K562 (cell line): ENCODE data around the gene PPP1R13L. TPM values are rescaled to one million over a fixed set of nuclear protein-coding genes. Genes with fewer than 3 reads are reported as not detected.

Experiments used
- BRCA1 ChIP-seq, 2 experiments: fragments of 450-650 bp in 1 of 2; sonication (generic) in 1 of 2; formaldehyde crosslinking in 1 of 2; IDR thresholded peaks; 2 replicates each; pipeline versions ENCODE4 v1.5.0 to v1.6.1; 2017 to 2020; ENCODE audit warnings: mild to moderate bottlenecking in 1 of 2, missing genetic modification reagents in 1 of 2
- DPF2 ChIP-seq: fragments of 450-650 bp; IDR thresholded peaks from 2 replicates; pipeline ENCODE4 v1.6.1; 2016
- FOXK2 ChIP-seq, 2 experiments: fragments of 450-650 bp; IDR thresholded peaks in 1 of 2; conservative IDR thresholded peaks in 1 of 2; 2 replicates each; pipeline ENCODE4 v1.6.1; 2016; ENCODE audit warnings: low read depth in 2 of 2, mild to moderate bottlenecking in 1 of 2
- KDM1A ChIP-seq, 2 experiments: fragments of 450-650 bp; IDR thresholded peaks; 2 replicates each; pipeline ENCODE4 v1.6.1; 2016; ENCODE audit warnings: mild to moderate bottlenecking in 2 of 2
- LARP7 ChIP-seq: fragments of 450-650 bp; IDR thresholded peaks from 2 replicates; pipeline ENCODE4 v1.6.1; 2016
- MAZ ChIP-seq, 2 experiments: fragments of 450-650 bp in 1 of 2; sonication (generic) in 1 of 2; formaldehyde crosslinking; IDR thresholded peaks in 1 of 2; conservative IDR thresholded peaks in 1 of 2; 2 replicates each; pipeline versions ENCODE4 v1.4.0 to v1.5.0; 2020; ENCODE audit warnings: mild to moderate bottlenecking in 1 of 2, missing genetic modification reagents in 1 of 2
- PHF8 ChIP-seq: fragments of 200-600 bp; sonication (generic); IDR thresholded peaks from 2 replicates; pipeline ENCODE4 v1.6.1; 2012; ENCODE audit warnings: mixed run types, mild to moderate bottlenecking, inconsistent platforms, low read length, moderate library complexity, borderline replicate concordance
- TAF1 ChIP-seq: IDR thresholded peaks from 2 replicates; pipeline ENCODE4 v1.6.1; 2011; ENCODE audit warnings: mild to moderate bottlenecking, low read length, moderate library complexity; ENCODE audit not compliant: insufficient read depth, control insufficient read depth, severe bottlenecking; ENCODE audit errors: extremely low read depth
- ZBED1 ChIP-seq: IDR thresholded peaks from 2 replicates; pipeline ENCODE4 v1.6.1; 2014
- polyA plus RNA-seq, 8 experiments: library from polyadenylated mRNA; depleted of rRNA in 4 of 8; stranded (reverse) in 5 of 8; unstranded in 3 of 8; fragments of >200 nt; fragmentation: Nextera tagmentation in 2 of 8; fragmentation: Illumina TruSeq in 1 of 8; extraction: Ambion mirVana in 2 of 8; extraction: Trizol in 1 of 8; gene quantifications; 2 replicates each; pipeline versions ENCODE4 v1.2.1 to v1.2.3, GENCODE V29; 2011 to 2014; ENCODE audit warnings: inconsistent platforms in 1 of 8, missing spikeins in 1 of 8
- total RNA-seq, 7 experiments: library from RNA; depleted of rRNA in 6 of 7; stranded (reverse); fragments of >200 nt in 6 of 7; fragmentation: Illumina TruSeq in 2 of 7; extraction: Trizol in 2 of 7; gene quantifications; 2 replicates each; pipeline versions ENCODE4 v1.2.1 to v1.2.3, GENCODE V29; 2011 to 2021; ENCODE audit warnings: low replicate concordance in 1 of 7
- TF ChIP-seq, protein P1 (sequence below): sonication (generic); formaldehyde crosslinking; IDR thresholded peaks from 2 replicates; pipeline ENCODE4 v1.8.1; 2022; ENCODE audit warnings: missing genetic modification reagents
- TF ChIP-seq, protein P2 (sequence below): fragments of 450-650 bp; formaldehyde crosslinking; IDR thresholded peaks from 2 replicates; pipeline ENCODE4 v1.4.0; 2022; ENCODE audit warnings: missing genetic modification characterization
- TF ChIP-seq, protein P3 (sequence below): fragments of 450-650 bp; IDR thresholded peaks from 2 replicates; pipeline ENCODE4 v1.6.1; 2017; ENCODE audit warnings: antibody characterized with exemption, mild to moderate bottlenecking

Gene PPP1R13L
- total and polyA plus RNA-seq, 9 of the 15 experiments (the other 6 are each of a cell fraction or from before 2014, with no cell fraction given): 0.32 to 6.7 (median 2.0) TPM

DNA sequence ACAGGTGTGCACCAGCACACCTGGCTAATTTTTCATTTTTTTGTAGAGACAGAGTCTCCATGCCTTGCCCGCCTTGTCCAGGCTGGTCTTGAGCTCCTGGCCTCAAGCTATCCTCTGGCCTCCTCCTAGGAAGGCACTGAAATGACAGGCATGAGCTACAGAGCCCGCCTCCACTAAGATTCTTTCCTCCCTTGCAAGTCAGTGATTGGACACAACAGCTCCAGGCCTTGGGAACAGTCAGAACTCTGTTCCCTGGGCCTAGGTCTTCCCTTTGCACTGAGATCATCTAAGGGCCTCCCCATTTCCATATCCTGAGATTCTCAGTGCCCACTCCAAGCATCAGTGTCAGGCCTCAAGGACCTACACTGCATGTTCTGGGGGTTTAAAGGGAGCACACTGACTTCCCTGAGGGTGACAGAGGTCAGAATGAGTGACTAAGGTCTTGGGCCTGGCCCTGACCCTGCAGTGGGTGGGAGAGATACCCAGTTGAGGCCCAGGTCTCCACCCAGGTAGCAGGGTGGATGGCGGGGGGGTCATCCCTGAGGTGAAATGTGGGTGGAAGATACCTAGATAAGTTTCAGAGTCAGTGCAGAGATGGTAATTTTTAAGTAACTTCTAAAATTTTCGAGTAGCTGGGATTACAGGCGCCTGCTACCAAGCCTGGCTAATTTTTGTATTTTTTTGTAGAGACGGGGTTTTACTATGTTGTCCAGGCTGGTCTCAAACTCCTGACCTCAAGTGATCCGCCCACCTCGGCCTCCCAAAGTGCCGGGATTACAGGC is 36.2 kb upstream of the PPP1R13L start (continued):
- TF ChIP-seq, protein P1, sequence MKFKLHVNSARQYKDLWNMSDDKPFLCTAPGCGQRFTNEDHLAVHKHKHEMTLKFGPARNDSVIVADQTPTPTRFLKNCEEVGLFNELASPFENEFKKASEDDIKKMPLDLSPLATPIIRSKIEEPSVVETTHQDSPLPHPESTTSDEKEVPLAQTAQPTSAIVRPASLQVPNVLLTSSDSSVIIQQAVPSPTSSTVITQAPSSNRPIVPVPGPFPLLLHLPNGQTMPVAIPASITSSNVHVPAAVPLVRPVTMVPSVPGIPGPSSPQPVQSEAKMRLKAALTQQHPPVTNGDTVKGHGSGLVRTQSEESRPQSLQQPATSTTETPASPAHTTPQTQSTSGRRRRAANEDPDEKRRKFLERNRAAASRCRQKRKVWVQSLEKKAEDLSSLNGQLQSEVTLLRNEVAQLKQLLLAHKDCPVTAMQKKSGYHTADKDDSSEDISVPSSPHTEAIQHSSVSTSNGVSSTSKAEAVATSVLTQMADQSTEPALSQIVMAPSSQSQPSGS (CRISPR knock-in tag): no peak
- TF ChIP-seq LARP7 (no peak), BRCA1 (IDR thresholded peaks at IDR 0.05) (no peak), BRCA1 (CRISPR knock-in tag; IDR thresholded peaks at IDR 0.05) (no peak), PHF8 (no peak), DPF2 (peak; percentile 58; the same call in 1 of the 2 replicates), MAZ (CRISPR knock-in tag; conservative IDR thresholded peaks at IDR 0.05 in 1 of 2, IDR thresholded peaks at IDR 0.05 in 1 of 2) (no peak), FOXK2 (conservative IDR thresholded peaks at IDR 0.05 in 1 of 2, IDR thresholded peaks at IDR 0.05 in 1 of 2; ENCODE audit: low read depth in 2 of 2) (no peak), KDM1A (IDR thresholded peaks at IDR 0.05) (peak; percentile 22 to 68; a peak in 3 of 4 replicates), TAF1 (peak; percentile 12), ZBED1 (no peak)
- TF ChIP-seq, protein P2, sequence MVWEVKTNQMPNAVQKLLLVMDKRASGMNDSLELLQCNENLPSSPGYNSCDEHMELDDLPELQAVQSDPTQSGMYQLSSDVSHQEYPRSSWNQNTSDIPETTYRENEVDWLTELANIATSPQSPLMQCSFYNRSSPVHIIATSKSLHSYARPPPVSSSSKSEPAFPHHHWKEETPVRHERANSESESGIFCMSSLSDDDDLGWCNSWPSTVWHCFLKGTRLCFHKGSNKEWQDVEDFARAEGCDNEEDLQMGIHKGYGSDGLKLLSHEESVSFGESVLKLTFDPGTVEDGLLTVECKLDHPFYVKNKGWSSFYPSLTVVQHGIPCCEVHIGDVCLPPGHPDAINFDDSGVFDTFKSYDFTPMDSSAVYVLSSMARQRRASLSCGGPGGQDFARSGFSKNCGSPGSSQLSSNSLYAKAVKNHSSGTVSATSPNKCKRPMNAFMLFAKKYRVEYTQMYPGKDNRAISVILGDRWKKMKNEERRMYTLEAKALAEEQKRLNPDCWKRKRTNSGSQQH (CRISPR knock-in tag): no peak
- TF ChIP-seq, protein P3, sequence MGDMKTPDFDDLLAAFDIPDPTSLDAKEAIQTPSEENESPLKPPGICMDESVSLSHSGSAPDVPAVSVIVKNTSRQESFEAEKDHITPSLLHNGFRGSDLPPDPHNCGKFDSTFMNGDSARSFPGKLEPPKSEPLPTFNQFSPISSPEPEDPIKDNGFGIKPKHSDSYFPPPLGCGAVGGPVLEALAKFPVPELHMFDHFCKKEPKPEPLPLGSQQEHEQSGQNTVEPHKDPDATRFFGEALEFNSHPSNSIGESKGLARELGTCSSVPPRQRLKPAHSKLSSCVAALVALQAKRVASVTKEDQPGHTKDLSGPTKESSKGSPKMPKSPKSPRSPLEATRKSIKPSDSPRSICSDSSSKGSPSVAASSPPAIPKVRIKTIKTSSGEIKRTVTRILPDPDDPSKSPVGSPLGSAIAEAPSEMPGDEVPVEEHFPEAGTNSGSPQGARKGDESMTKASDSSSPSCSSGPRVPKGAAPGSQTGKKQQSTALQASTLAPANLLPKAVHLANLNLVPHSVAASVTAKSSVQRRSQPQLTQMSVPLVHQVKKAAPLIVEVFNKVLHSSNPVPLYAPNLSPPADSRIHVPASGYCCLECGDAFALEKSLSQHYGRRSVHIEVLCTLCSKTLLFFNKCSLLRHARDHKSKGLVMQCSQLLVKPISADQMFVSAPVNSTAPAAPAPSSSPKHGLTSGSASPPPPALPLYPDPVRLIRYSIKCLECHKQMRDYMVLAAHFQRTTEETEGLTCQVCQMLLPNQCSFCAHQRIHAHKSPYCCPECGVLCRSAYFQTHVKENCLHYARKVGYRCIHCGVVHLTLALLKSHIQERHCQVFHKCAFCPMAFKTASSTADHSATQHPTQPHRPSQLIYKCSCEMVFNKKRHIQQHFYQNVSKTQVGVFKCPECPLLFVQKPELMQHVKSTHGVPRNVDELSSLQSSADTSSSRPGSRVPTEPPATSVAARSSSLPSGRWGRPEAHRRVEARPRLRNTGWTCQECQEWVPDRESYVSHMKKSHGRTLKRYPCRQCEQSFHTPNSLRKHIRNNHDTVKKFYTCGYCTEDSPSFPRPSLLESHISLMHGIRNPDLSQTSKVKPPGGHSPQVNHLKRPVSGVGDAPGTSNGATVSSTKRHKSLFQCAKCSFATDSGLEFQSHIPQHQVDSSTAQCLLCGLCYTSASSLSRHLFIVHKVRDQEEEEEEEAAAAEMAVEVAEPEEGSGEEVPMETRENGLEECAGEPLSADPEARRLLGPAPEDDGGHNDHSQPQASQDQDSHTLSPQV: peak; percentile 68; the same call in 1 of the 2 replicates
